Ascending aorta (tissue), 2 donors: ENCODE measurements around the gene DIO3. TPM values are rescaled to one million over a fixed set of nuclear protein-coding genes. Genes with fewer than 3 reads are reported as not detected.

Experiments used
- DNase-seq, 2 donors: peaks; one replicate each; pipeline ENCODE4 v3.0.0-alpha.2; 2019; ENCODE audit warnings: low spot score in 2 of 2
- H3K27ac ChIP-seq, 2 donors: fragments of 200-600 bp; sonication (generic); one replicate each; pipeline ENCODE4 v1.5.1; 2016 to 2017; ENCODE audit warnings: mild to moderate bottlenecking in 1 of 2
- H3K27me3 ChIP-seq: fragments of 200-600 bp; sonication (generic); one replicate; pipeline ENCODE4 v1.5.1; 2017
- H3K36me3 ChIP-seq, 2 donors: fragments of 200-600 bp; sonication (generic); one replicate each; pipeline ENCODE4 v1.5.1; 2016
- H3K4me1 ChIP-seq, 2 donors: fragments of 200-600 bp; sonication (generic); one replicate each; pipeline ENCODE4 v1.5.1; 2016 to 2017; ENCODE audit warnings: mild to moderate bottlenecking in 1 of 2
- H3K4me3 ChIP-seq, 2 donors: fragments of 200-600 bp; sonication (generic); one replicate each; pipeline ENCODE4 v1.5.1; 2016 to 2017; ENCODE audit warnings: mild to moderate bottlenecking in 1 of 2
- H3K9me3 ChIP-seq, 2 donors: fragments of 200-600 bp; sonication (generic); one replicate each; pipeline ENCODE4 v1.5.1; 2016
- intact Hi-C: fragments of 100-400 bp; cut with DNase I; formaldehyde crosslinking; loops from one replicate; pipeline ENCODE4 v1.15.1; 2023
- total RNA-seq: library from RNA; depleted of rRNA; stranded (reverse); fragments of >200 nt; gene quantifications from one replicate; pipeline ENCODE4 v1.1.0, GENCODE V29; 2016
- TF ChIP-seq, protein P1 (sequence below), 3 experiments: fragments of 200-600 bp in 2 of 3; fragments of 450-650 bp in 1 of 3; sonication (generic) in 2 of 3; IDR thresholded peaks; one replicate each; pipeline ENCODE4 v1.5.1; 2016 to 2019; ENCODE audit warnings: antibody characterized with exemption in 3 of 3, mild to moderate bottlenecking in 1 of 3, moderate library complexity in 1 of 3

The DIO3 gene
- total RNA-seq, 1 donor from 2014 or later, result not detected

DNA sequence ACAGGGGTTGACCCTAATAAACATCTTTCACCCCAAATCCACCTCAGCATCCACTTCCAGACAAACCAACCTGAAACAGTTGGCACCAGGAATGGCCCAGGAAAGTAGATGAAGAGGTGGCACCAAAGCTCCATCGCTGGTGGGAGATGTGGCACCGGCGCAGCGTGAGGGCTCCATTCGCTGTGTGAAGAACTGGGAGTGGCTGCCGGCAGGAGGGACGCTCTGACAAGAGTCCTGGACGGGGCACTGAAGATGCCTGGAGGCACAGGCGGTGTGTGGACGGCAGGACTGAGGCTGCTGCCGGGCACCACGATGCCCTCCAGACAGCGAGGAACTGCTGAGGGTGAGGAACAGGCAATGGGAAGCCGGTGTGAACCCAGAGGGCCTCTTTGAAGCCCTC is 29.3 kb downstream of the DIO3 start:
- no peak for DNase-seq
- H3K27me3 ChIP-seq, result no peaks in the 10 kb centered on the region
- peaks cover 0 to 3% of the 10 kb centered on the region in 2 donors for H3K9me3 ChIP-seq
- no peaks in the 10 kb centered on the region for H3K36me3 ChIP-seq
- H3K4me1 ChIP-seq, result no peaks in the 10 kb centered on the region
- H3K4me3 ChIP-seq, result no peak overlapping the region
- intact Hi-C loops, result no loop called here
- H3K27ac ChIP-seq, result no peak overlapping the region
- TF ChIP-seq, protein P1, sequence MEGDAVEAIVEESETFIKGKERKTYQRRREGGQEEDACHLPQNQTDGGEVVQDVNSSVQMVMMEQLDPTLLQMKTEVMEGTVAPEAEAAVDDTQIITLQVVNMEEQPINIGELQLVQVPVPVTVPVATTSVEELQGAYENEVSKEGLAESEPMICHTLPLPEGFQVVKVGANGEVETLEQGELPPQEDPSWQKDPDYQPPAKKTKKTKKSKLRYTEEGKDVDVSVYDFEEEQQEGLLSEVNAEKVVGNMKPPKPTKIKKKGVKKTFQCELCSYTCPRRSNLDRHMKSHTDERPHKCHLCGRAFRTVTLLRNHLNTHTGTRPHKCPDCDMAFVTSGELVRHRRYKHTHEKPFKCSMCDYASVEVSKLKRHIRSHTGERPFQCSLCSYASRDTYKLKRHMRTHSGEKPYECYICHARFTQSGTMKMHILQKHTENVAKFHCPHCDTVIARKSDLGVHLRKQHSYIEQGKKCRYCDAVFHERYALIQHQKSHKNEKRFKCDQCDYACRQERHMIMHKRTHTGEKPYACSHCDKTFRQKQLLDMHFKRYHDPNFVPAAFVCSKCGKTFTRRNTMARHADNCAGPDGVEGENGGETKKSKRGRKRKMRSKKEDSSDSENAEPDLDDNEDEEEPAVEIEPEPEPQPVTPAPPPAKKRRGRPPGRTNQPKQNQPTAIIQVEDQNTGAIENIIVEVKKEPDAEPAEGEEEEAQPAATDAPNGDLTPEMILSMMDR (IDR thresholded peaks at IDR 0.05), result no peak

DNA sequence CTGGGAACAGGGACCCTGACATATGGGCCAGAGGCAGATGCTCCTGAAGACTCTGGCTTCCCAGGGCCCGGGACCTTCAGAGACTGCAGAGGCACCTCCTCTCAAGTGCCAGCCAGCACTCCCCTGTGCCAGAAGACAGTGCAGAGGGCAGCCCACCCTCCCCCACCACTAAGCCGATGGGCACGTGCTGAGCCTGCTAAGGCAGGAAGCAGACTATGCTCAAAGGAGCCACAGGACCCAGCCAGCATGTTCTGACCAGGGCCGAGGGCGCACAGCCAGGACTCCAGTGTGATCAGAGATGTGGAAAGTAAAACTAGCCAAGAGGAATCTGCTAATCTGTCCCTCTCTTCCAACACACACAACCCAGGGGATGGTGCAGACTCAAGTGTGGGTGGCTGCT is 29.8 kb downstream of the DIO3 start:
- no peak for DNase-seq
- Histone ChIP-seq H3K9me3 (peaks cover 0 to 3% of the 10 kb centered on the region in 2 donors), H3K4me1 (no peaks in the 10 kb centered on the region), H3K36me3 (no peaks in the 10 kb centered on the region), H3K27me3 (no peaks in the 10 kb centered on the region), H3K27ac (no peak overlapping the region), H3K4me3 (no peak overlapping the region)
- TF ChIP-seq, protein P1 (IDR thresholded peaks at IDR 0.05), result no peak
- intact Hi-C loops, result no loop called here

DNA sequence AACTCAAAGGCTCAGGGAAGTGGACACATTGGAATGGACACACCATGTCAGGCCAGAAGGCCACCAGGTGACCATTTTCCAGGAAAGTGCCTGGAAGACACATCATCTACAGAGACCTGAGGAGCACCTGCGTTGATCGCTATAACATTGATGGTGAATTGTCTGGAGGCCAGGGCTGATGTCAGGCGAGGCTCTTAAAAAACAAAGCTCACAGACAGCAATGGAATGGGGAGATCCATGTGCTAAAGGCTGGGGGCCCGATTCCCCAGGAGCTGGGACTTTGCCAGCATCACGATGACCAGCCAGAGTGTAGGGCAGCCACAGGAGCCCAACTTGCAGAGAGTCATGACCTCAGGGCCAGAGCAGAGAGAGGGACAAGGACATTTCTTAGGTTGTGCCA is 30.3 kb downstream of the DIO3 start:
- H3K9me3 ChIP-seq, result peaks cover 0 to 3% of the 10 kb centered on the region in 2 donors
- no peak overlapping the region for H3K27ac ChIP-seq
- no peaks in the 10 kb centered on the region for H3K4me1 ChIP-seq
- intact Hi-C loops, result no loop called here
- no peak for DNase-seq
- no peaks in the 10 kb centered on the region for H3K36me3 ChIP-seq
- TF ChIP-seq, protein P1 (IDR thresholded peaks at IDR 0.05), result no peak
- no peak overlapping the region for H3K4me3 ChIP-seq
- H3K27me3 ChIP-seq, result no peaks in the 10 kb centered on the region

DNA sequence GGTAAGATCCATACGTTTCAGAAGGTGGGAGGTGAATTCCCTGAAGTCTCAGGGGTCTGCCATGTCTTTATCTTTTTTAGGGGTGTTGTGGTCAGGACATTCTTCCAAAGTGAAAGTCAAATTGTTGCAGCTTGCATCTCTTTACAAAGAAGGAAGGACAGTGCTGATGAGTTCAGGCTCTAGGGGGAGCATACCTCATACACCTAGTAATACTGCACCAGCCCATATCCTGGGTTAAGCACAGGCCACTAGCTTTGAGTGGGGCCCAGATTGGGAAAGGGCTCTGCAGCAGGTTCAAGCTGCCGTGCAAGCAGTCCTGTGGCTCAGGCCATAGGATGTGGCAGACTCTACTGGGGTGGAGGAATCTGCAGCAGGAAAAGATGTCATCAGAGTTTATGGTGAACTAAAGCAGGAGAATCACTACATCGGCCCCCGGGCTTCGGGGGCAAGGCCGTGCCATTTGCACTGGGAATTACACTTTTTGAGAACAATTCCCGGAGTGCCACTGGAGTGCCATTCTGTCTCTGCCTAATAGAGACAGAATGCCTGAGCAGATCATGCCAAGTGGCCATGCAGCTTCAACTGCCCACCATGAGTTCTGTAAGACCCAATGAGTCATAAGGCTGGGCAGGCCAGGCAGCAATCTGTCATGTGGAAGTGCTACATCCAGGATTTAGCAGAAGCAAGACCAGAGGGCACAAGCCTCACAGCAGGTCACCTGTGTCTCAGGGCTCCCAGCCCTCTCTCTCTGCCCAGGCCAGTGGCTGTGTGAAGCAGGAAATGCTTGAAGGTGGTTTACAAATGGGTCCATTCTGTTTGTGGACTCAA is 32.3 kb downstream of the DIO3 start:
- H3K9me3 ChIP-seq, result peaks cover 0 to 3% of the 10 kb centered on the region in 2 donors
- H3K27ac ChIP-seq, result no peak overlapping the region
- no peaks in the 10 kb centered on the region for H3K27me3 ChIP-seq
- no peaks in the 10 kb centered on the region for H3K36me3 ChIP-seq
- TF ChIP-seq, protein P1 (IDR thresholded peaks at IDR 0.05), result no peak
- no peaks in the 10 kb centered on the region for H3K4me1 ChIP-seq
- DNase-seq, result no peak
- H3K4me3 ChIP-seq, result no peak overlapping the region
- intact Hi-C loops, result no loop called here

GRCh38 chr14:101594511-101595148 is 33.3 kb downstream of the DIO3 start:
- no peak overlapping the region for H3K4me3 ChIP-seq
- H3K4me1 ChIP-seq, result no peaks in the 10 kb centered on the region
- TF ChIP-seq, protein P1 (IDR thresholded peaks at IDR 0.05), result no peak
- intact Hi-C loops, result no loop called here
- DNase-seq, result no peak
- no peaks in the 10 kb centered on the region for H3K27me3 ChIP-seq
- H3K36me3 ChIP-seq, result no peaks in the 10 kb centered on the region
- H3K27ac ChIP-seq, result no peak overlapping the region
- peaks cover 0 to 3% of the 10 kb centered on the region in 2 donors for H3K9me3 ChIP-seq
